Left lung (tissue), 10 donors: ENCODE results near the gene UGT1A4. TPM values are rescaled to one million over a fixed set of nuclear protein-coding genes. Genes with fewer than 3 reads are reported as not detected.

Source experiments
- ATAC-seq: fragments of 200-7000 bp; cut with Tn5 transposase; one replicate; pipeline ENCODE4 v1.9.1; 2020; ENCODE audit warnings: moderate library complexity
- DNase-seq, 4 donors: peaks; one replicate each; pipeline ENCODE4 v3.0.0-alpha.2; 2013 to 2020
- H3K27ac ChIP-seq, 2 donors: fragments of 200-600 bp; sonication (generic) in 1 of 2; one replicate each; pipeline versions ENCODE4 v1.5.0 to v1.8.0; 2020 to 2021
- H3K27me3 ChIP-seq, 2 donors: fragments of 200-600 bp; sonication (generic) in 1 of 2; one replicate each; pipeline versions ENCODE4 v1.5.0 to v1.8.0; 2020 to 2021
- H3K36me3 ChIP-seq, 2 donors: fragments of 200-600 bp; sonication (generic) in 1 of 2; one replicate each; pipeline versions ENCODE4 v1.5.0 to v1.8.0; 2020 to 2021
- H3K4me1 ChIP-seq, 2 donors: fragments of 200-600 bp; one replicate each; pipeline ENCODE4 v1.8.0; 2021
- H3K4me3 ChIP-seq, 2 donors: fragments of 200-600 bp; sonication (generic) in 1 of 2; one replicate each; pipeline versions ENCODE4 v1.5.0 to v1.8.0; 2020 to 2021; ENCODE audit warnings: mild to moderate bottlenecking in 1 of 2
- H3K9me3 ChIP-seq, 2 donors: fragments of 200-600 bp; sonication (generic) in 1 of 2; one replicate each; pipeline versions ENCODE4 v1.5.0 to v1.8.0; 2020 to 2021
- intact Hi-C, 2 donors: fragments of 100-400 bp; cut with DNase I; formaldehyde crosslinking; loops; one replicate each; pipeline versions ENCODE4 v1.11.2 to v1.14.2; 2022
- polyA plus RNA-seq, 6 donors: library from polyadenylated mRNA; unstranded; fragments of 120-200 nt; gene quantifications; one replicate each; pipeline ENCODE4 v1.2.1, GENCODE V29; 2013; ENCODE audit not compliant: insufficient read length in 6 of 6
- total RNA-seq, 2 donors: library from RNA; stranded (reverse); fragmentation: NEBNext Ultra II Directional; extraction: Animal tissue kit (Norgen Biotek cat#: 25700); gene quantifications; one replicate each; pipeline ENCODE4 v1.2.1, GENCODE V29; 2021
- TF ChIP-seq, protein P1 (sequence below), 2 donors: fragments of 200-600 bp; sonication (generic) in 1 of 2; IDR thresholded peaks; one replicate each; pipeline versions ENCODE4 v1.5.0 to v1.8.0; 2021; ENCODE audit warnings: antibody characterized with exemption in 2 of 2
- donor health status: DM: no; HTN: yes; CAD: no.
- donor health status: DM: no; HTN: no; CAD: no.

UGT1A4 gene
- total and polyA plus RNA-seq, 8 donors, result not detected

DNA sequence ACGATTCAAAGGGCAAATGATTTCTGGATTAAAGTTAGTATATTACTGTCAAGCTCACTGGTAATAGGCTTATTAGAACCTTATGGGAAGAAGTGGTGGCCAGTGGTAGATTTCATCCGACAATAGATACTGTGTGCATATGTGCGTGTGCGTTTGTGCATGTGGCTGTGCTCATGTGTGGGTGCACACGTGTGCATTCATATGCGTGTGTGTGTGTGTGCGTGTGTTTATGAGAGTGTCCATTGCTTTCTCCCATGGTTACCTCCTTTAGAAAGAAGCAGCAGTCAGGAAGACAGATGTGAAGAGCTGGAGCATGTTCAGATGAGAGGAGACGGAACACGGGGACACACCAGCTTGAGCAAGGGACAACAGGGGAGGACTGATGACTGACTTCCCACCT lies 50.7 kb downstream of the UGT1A4 start:
- Histone ChIP-seq H3K4me1 (no peaks in the 10 kb centered on the region), H3K27ac (no peak overlapping the region), H3K4me3 (no peak overlapping the region), H3K27me3 (peaks cover 0 to 15% of the 10 kb centered on the region in 2 donors), H3K36me3 (no peaks in the 10 kb centered on the region), H3K9me3 (no peaks in the 10 kb centered on the region)
- no peak for DNase-seq
- TF ChIP-seq, protein P1, sequence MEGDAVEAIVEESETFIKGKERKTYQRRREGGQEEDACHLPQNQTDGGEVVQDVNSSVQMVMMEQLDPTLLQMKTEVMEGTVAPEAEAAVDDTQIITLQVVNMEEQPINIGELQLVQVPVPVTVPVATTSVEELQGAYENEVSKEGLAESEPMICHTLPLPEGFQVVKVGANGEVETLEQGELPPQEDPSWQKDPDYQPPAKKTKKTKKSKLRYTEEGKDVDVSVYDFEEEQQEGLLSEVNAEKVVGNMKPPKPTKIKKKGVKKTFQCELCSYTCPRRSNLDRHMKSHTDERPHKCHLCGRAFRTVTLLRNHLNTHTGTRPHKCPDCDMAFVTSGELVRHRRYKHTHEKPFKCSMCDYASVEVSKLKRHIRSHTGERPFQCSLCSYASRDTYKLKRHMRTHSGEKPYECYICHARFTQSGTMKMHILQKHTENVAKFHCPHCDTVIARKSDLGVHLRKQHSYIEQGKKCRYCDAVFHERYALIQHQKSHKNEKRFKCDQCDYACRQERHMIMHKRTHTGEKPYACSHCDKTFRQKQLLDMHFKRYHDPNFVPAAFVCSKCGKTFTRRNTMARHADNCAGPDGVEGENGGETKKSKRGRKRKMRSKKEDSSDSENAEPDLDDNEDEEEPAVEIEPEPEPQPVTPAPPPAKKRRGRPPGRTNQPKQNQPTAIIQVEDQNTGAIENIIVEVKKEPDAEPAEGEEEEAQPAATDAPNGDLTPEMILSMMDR (IDR thresholded peaks at IDR 0.05), result no peak
- no peak for ATAC-seq
- intact Hi-C loops, result no loop called here

DNA sequence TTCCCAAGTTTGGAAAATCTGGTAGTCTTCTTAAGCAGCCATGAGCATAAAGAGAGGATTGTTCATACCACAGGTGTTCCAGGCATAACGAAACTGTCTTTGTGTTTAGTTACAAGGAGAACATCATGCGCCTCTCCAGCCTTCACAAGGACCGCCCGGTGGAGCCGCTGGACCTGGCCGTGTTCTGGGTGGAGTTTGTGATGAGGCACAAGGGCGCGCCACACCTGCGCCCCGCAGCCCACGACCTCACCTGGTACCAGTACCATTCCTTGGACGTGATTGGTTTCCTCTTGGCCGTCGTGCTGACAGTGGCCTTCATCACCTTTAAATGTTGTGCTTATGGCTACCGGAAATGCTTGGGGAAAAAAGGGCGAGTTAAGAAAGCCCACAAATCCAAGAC lies 53.6 kb downstream of the UGT1A4 start:
- Histone ChIP-seq H3K4me1 (no peaks in the 10 kb centered on the region), H3K4me3 (no peak overlapping the region)

DNA sequence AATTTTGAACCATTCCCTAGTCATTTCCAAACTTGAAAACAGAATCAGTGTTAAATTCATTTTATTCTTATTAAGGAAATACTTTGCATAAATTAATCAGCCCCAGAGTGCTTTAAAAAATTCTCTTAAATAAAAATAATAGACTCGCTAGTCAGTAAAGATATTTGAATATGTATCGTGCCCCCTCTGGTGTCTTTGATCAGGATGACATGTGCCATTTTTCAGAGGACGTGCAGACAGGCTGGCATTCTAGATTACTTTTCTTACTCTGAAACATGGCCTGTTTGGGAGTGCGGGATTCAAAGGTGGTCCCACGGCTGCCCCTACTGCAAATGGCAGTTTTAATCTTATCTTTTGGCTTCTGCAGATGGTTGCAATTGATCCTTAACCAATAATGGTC lies 54.0 kb downstream of the UGT1A4 start:
- intact Hi-C loops, result no loop called here
- TF ChIP-seq, protein P1 (IDR thresholded peaks at IDR 0.05), result no peak
- H3K27ac ChIP-seq, result no peak overlapping the region
- H3K27me3 ChIP-seq, result peaks cover 0 to 4% of the 10 kb centered on the region in 2 donors
- DNase-seq (no peak), ATAC-seq (no peak)
- H3K4me1 ChIP-seq, result no peaks in the 10 kb centered on the region
- H3K9me3 ChIP-seq, result peaks cover 0 to 7% of the 10 kb centered on the region in 2 donors
- no peak overlapping the region for H3K4me3 ChIP-seq
- H3K36me3 ChIP-seq, result no peaks in the 10 kb centered on the region

More for the DNA sequence above, 53.6 kb downstream of the UGT1A4 start:
- H3K27ac ChIP-seq, result no peak overlapping the region
- peaks cover 0 to 7% of the 10 kb centered on the region in 2 donors for H3K9me3 ChIP-seq
- TF ChIP-seq, protein P1 (IDR thresholded peaks at IDR 0.05), result no peak
- ATAC-seq, result no peak
- peaks cover 0 to 4% of the 10 kb centered on the region in 2 donors for H3K27me3 ChIP-seq
- no peak for DNase-seq
- H3K36me3 ChIP-seq, result no peaks in the 10 kb centered on the region
- intact Hi-C loops, result no loop called here

DNA sequence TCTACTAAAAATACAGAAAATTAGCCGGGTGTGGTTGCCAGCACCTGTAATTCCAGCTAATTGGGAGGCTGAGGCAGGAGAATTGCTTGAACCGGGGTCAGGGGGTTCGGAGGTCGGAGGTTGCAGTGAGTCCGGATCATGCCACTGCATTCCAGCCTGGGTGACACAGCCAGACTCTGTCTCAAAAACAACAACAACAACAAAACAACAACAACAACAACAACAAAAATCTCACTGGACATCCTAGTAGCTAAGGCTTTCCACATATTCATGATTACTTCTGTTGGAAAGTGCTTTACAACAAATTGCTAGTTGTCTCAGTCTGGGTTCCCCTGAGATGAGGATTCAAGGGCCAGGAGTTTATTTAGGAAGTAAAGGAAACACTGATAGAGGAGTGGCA lies 55.3 kb downstream of the UGT1A4 start:
- H3K4me3 ChIP-seq, result no peak overlapping the region
- H3K9me3 ChIP-seq, result peaks cover 0 to 7% of the 10 kb centered on the region in 2 donors
- H3K4me1 ChIP-seq, result no peaks in the 10 kb centered on the region
- TF ChIP-seq, protein P1 (IDR thresholded peaks at IDR 0.05), result no peak
- no peak overlapping the region for H3K27ac ChIP-seq
- ATAC-seq, result no peak
- peaks cover 0 to 4% of the 10 kb centered on the region in 2 donors for H3K27me3 ChIP-seq
- H3K36me3 ChIP-seq, result no peaks in the 10 kb centered on the region
- intact Hi-C loops, result no loop called here
- no peak for DNase-seq

DNA sequence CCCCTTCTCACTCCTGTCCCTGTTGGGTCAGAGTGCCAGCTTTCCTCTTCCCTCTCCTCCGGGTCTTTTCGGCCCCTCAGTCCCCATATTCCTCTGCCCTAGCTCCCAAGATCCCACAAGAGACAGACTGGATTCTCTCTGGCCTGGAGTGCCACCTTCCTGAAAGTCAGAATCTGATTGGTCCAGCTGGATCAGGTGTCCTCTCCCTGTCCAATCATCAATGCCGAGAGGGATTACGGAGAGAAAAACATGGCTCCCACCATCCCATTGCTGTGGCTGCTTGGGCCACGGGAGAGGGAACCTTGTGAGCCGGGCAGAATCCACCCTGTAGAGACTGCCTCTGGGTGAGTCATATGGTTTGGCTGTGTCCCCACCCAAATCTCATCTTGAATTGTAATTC lies 56.9 kb downstream of the UGT1A4 start:
- DNase-seq (no peak), ATAC-seq (no peak)
- H3K27me3 ChIP-seq, result peaks cover 0 to 4% of the 10 kb centered on the region in 2 donors
- H3K4me3 ChIP-seq, result no peak overlapping the region
- intact Hi-C loops, result no loop called here
- no peak overlapping the region for H3K27ac ChIP-seq
- no peaks in the 10 kb centered on the region for H3K36me3 ChIP-seq
- H3K4me1 ChIP-seq, result no peaks in the 10 kb centered on the region
- peaks cover 0 to 9% of the 10 kb centered on the region in 2 donors for H3K9me3 ChIP-seq
- TF ChIP-seq, protein P1 (IDR thresholded peaks at IDR 0.05), result no peak
